Activated CD8-positive, alpha-beta memory T cell treated with anti-CD3 and anti-CD28 coated beads, Interleukin-2, amount 50 U/mL, for 4 hours (primary cell): ENCODE data around the gene IL9.

Experiments used
- DNase-seq: peaks from one replicate; pipeline ENCODE4 v3.0.0-alpha.2; 2020

The IL9 gene

DNA sequence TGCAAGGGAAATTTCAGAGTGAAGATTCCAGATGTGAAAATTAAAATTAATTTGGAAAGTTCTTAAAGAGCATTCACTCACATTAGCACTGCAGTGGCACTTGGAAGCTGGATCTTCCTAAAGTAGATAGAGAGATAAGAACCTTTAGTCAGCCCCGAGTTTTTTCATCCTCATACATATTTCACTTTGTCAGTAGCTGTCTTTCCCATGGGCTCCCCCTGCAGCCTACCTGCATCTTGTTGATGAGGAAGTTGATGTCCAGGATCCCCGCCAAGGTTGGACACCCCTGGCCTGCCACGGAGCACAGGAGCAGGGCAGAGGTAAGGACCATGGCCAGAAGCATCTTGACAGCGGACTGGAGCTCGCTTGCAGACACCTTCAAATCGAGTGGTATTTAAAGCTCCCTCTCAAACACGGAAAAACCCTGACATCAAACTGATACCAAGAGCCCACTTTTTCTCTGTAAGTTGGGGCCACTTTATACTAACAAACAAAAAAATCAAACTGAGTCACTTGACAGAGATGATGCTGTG, at the start of gene IL9:
TSS of gene IL9 (minus strand) at position 368 of the 533 bp plus-strand sequence. CDS start at position 343, 25 bp downstream.
- no peak for DNase-seq

DNA sequence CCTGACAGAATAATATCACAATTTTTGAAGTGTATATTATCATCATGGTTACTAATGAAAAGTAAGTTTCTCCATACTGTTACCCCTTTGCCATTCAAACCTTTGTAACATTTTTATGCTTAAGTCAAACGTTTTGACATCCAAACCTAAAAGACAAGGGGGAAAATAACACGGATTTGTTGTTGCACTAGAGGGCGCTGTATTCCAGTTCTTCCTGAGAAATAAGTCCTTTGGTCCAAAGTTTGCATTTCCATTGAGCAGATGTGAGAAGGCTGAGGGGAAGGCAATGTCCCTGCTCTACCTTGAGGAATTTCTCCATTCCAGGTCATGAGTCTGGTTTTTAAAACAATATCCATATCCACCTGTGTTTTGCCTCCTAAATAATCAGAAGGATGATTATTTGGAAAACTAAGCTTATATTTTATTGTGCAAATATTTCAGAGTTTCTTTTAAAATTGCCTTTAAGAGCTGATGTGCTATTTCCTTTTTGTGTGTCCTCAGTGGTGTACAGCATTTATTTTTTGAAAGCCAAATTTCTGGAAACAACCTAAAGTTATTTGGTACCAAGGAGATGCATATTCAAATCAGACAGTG, 49.4 kb upstream of the IL9 start:
- DNase-seq: no peak

DNA sequence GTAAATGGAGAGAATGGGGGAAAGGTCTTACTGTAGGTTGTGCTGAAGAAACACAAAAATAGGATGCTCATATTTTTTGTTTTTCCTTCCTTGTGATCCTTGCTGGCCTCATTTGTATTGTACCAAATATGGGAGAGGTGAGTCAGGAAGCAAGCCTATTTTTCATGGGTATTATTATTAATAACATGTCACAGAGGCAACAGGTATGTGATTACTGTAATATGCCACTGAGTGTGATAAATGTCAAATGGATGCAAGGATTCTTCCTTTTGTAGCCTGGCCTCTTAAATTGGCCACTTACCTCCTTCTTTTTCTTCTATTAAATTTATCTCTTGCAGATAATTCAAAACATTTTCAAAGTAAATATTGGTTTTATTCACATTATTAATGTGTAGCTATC, 48.9 kb upstream of the IL9 start:
- no peak for DNase-seq

DNA sequence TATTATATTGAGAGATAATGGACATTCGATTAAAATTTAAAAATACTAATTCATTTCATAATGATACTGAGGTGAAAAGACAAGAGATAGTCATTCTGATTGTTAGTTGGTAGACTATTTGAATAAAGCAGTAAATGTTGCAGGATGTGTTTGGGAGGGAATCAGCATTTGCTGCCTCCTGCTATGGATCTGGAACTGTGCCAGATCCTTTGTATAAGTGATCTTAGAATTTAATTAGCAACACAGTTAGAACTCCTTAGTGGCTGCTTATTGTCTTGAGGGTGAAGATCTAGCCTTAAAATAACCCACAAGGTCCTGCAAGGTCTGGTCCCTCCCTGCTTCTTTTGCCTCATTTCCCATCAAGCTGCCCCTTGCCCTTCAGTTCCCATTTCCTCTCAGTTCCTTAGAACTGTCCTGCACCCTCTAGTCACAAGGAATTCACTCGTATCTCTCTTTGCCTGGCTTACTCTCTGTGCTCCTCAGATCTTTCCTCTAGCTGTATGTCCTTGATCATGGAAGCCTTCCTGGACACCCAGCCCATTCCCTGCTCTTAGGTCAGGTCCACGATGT, 46.6 kb upstream of the IL9 start:
- DNase-seq: no peak

DNA sequence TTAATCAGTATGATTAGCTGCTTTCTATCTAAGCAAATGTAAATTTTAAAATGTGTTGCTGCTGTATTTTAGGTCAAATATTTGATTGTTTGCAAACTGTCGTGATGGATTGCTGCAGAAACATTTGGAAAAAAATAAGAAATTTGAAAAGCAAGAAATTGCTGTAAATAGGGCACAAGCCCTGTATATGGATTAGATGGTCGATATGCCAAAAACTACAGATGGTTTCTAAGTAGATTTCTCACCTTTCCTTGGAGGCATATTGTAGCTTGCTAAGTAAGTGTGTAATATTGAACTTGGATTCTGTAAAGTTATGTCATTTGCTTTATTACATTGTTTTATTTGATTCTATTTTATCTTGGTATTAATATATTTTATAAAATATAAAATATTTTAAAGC, 46.1 kb upstream of the IL9 start:
- no peak for DNase-seq

DNA sequence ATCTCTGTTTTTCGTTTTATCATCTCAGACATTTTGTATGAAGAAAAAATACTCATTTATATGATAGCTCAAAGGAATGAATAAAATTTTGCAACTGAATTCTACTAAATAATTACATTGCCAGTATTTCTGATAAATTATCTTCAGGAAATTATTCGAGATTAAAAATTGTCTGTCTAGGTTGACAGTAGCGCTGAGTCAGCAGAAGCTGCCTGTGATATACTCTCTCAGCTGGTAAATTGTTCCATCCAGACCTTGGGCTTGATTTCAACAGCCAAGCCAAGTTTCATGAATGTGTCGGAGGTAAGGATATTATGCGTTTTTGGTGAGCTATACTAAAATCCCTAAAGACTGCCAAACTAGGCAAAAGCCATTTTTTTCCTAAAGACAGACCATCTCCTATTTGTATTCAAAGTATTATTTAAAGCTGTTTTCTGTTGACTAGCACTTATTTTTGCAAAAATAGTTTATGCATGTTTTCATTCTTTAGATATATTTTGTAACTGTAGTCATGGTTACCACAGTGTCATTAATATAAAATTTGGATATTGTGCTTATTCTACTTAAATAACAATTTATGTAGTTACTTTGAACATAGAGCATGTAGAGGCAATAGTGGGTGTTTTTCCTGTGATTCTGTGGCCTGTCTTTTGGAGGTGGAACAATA, 41.7 kb upstream of the IL9 start:
- DNase-seq: no peak

DNA sequence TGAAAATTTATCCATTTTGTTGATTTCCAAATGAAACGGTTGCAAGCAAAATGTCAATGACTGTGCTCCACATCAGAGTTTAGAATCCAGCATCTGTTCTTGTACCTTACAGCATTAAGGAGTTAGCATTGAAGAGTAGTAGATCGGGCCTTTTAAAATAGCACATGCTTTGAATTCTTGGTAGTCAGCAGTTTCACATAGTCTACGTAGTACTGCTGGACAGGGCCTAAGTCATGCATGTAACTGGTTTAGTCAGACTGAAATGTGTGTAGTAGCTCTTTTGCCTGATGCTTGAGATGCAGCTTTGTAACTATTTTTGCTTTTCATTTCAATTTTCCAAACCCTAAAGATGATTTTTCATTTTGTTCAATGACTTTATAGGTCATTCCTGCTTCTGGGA, 39.3 kb upstream of the IL9 start:
- no peak for DNase-seq

DNA sequence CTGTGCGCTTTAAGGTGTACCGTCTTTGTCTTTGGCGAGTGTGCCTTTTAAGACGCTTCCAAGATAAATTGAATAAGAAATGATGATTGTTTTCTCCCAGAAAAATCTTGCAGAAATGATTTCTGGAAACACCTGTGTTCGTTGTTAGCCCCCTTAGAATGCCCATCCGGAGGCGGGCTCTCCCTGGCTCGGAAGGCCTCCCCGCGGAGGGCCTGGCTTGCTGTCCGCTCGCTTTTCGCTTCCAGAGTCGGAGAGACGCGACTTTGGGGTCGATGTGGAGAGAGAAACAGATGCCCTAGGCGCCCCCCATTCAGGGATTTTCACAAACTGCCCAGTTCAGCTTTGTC, 35.3 kb upstream of the IL9 start:
- DNase-seq: no peak

DNA sequence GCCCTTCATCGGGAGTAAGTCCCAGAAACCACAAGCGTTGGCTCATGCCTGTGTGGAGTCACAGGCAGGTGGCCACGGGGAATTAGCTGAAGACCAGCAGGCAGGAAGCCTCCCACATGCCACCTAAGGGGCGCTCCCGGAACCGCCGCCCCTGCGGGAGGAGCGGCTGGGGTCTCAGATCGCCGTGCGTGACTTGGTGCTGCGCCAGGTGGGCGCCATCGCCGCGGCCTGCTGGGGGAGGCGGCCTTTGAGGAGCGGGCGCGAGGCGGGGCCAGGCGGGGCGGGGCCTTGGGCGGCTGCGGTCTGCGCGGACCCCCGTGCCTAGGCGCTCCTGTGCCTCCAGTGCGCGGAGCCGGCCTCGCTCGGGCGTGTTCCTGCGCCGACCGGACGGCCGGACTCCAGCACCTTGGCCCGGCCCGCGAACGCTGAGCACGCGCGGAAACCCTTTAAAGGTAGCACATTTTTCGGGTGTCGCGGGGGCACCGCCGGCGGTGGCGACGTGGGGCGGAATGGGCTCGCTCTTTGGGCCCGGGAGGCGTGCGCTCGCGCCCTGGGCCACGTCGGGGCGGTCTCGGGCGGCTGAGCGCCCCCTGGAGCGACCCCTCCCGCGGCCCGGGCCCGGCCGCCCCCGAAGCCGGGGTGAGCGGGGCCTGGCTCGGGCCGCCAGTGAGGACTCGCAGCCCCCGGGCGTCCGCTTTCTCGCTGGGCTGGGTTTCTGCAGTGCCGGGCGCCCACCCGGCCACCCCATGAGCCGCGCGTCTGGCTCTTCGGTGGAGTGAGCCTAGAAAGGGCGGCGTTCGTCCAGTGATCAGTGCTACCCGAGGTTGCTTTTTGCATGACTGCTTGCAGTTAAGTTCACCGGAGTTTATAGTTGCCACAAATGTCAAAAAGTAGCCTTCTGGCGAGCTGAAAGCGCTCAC, 34.6 kb upstream of the IL9 start:
- no peak for DNase-seq

DNA sequence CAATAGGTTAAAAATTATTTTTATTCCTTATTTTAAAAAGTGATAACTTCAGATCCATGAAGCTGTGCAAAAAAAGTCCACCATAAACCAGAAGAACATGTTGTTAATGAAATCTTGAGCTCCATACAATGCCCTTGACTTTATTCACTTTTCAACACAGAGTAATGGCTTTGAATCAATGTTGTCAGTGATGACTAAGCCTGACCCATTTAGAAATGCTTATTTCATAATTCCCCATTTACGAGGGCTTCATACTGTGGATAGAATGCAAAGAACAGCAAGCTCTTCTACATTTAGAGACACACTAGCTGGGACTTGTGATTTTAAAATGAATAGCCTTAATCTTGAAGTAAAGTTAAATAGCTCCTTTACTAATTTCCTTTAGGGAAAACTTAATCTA, 25.7 kb upstream of the IL9 start:
- no peak for DNase-seq

DNA sequence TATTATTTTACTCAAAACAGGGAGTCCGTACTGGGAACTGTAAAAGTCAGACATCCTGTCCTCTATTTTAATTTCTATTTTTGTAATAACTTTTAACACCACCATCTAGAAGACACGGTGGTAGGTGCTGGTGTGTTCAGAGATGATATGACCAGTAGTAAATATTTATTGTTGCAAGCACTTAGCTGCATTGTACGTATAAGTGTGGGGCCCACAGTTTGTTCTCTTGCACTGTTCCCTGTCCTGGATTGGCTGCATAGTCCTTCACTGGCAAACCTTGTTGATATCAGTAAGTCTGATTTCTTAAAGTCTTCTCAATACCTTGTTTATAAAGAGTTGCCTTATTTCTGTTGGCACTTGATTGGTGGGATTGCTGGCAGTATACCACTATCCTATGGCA, 24.6 kb upstream of the IL9 start:
- no peak for DNase-seq

DNA sequence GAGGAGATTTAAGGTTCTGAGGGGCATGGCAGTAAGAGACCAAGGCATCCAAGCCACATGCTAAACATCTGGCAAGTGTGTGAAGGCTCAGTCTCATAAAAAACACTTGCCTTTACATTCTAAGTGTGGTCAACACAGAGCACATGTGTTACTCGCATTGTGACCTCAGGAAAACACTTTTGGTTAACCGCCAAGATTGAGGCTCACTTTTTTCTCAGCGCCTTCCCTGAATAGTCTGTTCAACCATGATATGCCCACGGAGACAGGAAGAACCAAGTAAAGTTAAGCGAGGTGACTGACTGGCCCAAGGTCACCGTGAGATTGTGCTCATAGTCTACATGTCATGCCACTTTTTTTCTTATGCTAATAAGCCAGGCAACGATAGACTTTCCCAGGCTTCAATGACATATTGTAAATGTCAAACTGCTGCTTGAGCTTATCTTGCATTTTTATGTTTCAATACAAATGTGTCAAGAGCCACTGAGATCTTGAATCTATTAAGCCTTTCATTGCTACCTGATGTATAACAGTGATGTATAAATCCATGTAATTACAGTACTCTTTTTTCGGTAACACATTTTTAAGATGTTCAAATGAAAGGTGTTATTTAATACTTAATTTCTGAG, 21.1 kb upstream of the IL9 start:
- DNase-seq: no peak

DNA sequence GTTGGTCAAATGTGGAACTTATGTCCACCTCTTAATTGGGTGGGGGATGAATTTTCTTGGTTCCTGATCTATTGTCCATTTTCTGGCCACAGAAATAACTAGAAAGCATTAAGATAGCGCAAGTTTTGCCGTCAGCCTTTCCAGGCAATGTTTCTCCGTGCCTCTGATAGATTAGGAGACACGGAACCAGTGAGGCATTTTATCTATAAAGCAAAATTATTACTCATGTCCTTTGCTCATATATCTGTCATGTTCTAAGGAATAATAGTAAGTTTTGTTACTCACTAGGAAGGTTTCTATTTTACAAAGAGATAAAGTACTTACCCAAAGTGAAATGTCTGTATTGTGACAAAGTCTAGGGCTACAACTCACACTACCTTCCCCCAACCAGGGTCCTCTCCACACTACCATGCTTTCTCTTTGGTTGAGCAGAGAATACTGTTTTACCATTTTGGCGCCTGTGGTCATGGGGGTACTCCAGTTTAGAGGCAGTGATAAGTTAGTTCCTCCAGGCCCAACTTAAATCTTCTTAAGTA, 19.9 kb upstream of the IL9 start:
- DNase-seq: no peak

DNA sequence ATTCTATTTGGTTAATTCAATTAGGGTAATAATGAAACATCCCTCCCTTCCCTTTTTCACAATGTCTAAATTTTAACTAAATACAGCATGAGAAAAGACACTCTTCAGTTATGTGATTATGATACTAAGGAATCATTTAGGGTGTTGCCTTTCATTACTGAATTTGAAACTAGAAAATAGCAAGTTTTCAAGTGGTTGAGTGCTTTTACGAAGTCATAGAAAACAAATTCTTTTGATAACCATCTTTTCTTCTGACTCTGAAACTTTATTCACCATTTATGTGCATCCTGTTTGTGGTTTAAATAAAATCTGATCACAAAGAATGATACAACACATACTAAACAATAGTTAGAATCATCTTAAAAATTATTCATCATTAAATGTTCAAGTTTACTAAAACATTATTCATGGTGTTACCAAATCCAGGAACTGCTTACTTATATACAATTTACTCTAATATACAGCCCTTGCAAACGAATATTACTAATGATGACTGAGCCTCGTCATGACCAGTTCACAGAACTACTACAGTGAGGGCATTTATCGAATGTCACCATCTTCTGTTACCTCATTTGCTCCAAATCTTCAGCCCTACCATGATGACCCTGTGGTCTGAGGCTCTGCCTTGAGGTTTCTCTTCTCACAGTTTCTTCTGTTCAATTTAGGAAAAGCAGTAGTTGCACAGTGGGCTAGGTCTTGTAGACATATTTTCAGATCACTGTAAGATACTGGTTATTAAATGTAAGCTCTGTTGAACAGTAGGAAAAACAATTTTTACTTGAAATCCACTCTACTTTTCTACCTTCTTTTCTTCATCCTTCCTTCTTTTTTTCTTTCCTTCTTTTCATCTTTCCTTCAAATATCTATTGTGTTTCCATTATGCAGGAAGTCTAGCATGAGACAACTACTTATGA, 18.3 kb upstream of the IL9 start:
- no peak for DNase-seq

DNA sequence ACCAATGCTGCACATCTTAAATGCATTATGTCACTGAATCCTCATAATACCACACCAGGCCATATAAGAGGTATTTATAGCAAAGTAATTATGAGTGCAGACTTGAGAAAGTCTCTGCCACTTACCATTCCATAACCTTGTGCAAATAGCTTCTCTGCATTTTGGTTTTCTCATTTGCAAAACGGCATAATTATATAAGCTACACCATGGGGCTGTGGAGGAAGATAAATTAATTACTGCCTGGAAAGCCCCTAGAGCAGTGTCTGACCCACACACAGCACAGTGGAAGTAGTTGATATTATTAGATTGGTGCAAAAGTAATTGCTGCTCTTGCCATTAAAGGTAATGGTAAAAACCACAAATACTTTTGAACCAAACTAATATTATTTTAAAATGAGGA, 9.5 kb upstream of the IL9 start:
- DNase-seq: no peak

DNA sequence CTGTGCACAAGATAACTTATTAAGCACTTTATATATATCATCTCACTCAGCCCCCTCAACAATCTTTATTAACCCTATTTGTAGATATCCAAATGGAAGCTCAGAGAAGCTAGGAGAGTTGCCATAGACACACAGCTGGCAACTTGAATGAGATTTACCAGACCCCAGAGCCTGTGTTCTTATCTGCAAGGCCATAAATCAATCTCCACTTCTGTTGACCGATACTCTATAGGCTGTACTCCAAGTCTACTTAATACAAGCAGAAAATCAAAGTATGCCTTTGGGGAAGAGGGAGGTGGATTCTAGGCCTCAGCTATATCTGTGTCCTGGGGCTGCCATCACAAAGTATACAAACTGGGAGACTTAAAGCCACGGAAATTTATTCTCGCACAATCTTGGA, 6.0 kb upstream of the IL9 start:
- no peak for DNase-seq

DNA sequence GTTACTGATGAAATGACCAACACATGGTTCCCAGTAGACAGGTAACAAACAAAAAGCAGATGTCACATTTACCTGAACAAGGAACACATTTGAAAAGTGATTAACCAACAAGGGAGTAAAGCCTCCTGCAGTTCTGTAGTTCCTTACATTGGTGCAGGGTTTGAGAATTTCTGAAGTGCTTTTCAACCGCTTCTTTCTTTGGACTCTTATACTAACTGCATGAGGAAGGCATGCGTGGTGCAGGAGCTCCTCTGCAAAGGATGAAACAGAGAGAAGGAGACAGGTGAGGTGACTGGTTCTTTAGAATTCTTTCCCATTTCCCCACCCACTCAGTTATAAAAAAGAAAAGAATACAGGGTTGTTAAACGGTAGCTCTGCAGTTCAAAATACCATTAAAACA, 4.6 kb upstream of the IL9 start:
- DNase-seq: no peak

DNA sequence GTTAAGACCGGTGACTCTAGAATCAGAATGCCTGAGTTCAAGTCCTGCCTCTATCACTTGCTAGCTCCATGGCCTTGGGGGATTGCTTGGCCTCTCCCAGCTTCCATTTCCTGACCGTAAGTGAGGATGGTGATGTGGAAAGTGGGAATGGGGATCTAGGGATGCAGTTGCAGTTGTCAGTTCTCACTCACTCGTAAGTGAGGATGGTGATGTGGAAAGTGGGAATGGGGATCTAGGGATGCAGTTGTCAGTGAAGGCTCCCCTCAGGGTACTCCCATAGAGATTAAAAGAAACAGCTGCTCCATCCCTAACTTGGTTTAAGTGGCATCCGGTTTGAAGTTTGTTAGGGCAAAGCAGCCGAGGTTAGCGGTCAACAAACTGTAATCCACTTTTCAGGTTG, 3.0 kb upstream of the IL9 start:
- no peak for DNase-seq

DNA sequence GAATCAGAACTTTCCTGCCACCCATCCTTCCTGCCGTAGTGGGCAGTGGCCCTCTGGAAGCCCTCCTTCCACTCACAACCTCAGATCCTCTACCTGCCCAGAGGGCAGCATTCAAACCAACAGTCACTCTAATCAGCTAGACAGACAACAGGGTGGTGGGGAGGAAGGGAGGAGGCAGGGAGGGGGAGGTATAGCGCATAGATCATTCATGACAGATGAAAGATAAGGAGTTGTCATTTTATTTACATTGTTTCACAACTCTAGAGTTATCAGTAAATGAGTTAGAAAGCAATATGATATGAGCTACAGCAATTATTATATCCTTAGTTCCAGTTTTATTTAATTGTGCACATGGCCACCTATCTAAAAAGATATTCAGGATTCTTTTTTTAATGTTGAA, 852 bp downstream of the IL9 start:
- no peak for DNase-seq

DNA sequence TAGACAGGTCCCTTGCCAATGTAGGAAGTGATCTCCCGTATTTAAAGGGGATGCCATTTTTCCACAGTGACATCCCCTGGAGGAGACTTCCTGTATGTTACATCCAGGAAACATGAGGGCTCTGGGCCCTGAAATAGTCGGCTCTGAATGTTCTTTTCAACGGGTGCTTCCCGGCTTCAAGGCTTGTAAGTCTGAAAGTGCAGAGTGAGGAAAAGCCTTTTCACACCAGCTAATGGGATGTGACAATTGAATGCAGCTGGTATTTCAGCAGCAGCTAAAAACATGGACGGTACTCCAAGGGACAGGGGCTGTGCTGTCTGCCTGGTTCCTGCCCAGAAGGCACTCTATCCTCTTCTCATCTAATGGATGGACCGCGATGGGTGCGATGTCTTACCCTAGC, 1.4 kb downstream of the IL9 start:
- DNase-seq: no peak

DNA sequence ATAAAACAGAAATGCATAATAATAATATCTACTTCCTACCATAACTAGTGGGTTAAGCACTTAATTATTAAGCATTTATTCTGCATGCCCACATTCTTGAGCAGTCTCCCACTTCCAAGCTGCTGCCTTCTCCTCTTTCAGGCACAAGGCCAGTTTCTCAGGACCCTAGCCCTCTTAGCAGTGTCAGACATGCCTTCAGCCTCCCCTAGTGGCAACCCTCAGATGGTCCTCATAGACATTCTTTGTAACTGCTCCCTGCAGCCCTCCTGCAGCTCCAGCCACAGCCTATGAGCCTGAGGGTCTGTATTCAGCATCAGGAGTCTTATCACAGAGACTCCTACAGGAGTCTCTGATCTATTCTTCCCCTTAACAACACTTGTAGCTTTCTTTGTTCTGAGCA, 3.9 kb downstream of the IL9 start:
- no peak for DNase-seq

DNA sequence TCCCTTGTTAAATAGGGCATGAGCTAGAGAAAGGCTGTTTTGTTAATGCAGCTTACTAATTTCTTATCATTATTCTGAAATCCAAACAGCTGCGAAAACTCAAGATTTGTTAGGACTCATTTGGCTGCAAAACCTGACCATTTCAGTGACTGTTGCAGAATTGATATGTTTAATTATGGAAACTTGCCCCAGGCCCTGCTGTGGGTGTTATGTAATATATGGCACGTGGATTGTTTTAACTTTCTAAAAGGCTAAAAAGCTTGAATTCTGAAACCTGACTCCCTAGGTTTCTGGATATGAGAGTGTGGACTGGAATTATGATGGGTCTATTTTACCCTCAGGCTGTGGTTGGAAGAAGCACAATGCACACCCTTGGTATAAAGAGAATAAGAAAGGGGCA, 4.4 kb downstream of the IL9 start:
- no peak for DNase-seq
